ENCODE measurements around the gene CPNE5.

The CPNE5 gene

GRCh38 chr6:36754582-36755434 lies 84.4 kb downstream of the CPNE5 start:
- DNase-seq (ENCODE audit: low read depth) = no peak

GRCh38 chr6:36753671-36754405 lies 85.4 kb downstream of the CPNE5 start:
- no peak for DNase-seq (ENCODE audit: low read depth)
- H3K4me3 ChIP-seq (ENCODE audit: low read depth, low read length) = no peak overlapping the region
- no peak for TF ChIP-seq CTCF (IDR thresholded peaks at IDR 0.05; ENCODE audit: control insufficient read depth, extremely low read depth, insufficient read depth)

More at GRCh38 chr6:36754582-36755434, 84.4 kb downstream of the CPNE5 start:
- no peak overlapping the region for H3K4me3 ChIP-seq (ENCODE audit: low read depth, low read length)
- TF ChIP-seq CTCF (IDR thresholded peaks at IDR 0.05; ENCODE audit: control insufficient read depth, extremely low read depth, insufficient read depth) = no peak

GRCh38 chr6:36752886-36753506 lies 86.2 kb downstream of the CPNE5 start:
- DNase-seq (ENCODE audit: low read depth) = no peak
- H3K4me3 ChIP-seq (ENCODE audit: low read depth, low read length) = no peak overlapping the region
- TF ChIP-seq CTCF (IDR thresholded peaks at IDR 0.05; ENCODE audit: control insufficient read depth, extremely low read depth, insufficient read depth) = no peak

- peak; percentile 83 for DNase-seq (ENCODE audit: low read depth)
- H3K4me3 ChIP-seq (ENCODE audit: low read depth, low read length) = no peak overlapping the region
- TF ChIP-seq CTCF (IDR thresholded peaks at IDR 0.05; ENCODE audit: control insufficient read depth, extremely low read depth, insufficient read depth) = peak; percentile 29; the same call in 1 of the 2 replicates
These were observed 86.9 kb downstream of the CPNE5 start for GRCh38 chr6:36752187-36752885.

GRCh38 chr6:36751833-36752186 lies 87.4 kb downstream of the CPNE5 start:
- DNase-seq (ENCODE audit: low read depth) = no peak
- no peak for TF ChIP-seq CTCF (IDR thresholded peaks at IDR 0.05; ENCODE audit: control insufficient read depth, extremely low read depth, insufficient read depth)
- no peak overlapping the region for H3K4me3 ChIP-seq (ENCODE audit: low read depth, low read length)

- TF ChIP-seq CTCF (IDR thresholded peaks at IDR 0.05; ENCODE audit: control insufficient read depth, extremely low read depth, insufficient read depth) = no peak
- no peak for DNase-seq (ENCODE audit: low read depth)
These were observed 88.2 kb downstream of the CPNE5 start for GRCh38 chr6:36751091-36751490.

More at GRCh38 chr6:36751091-36751490, 88.2 kb downstream of the CPNE5 start:
- H3K4me3 ChIP-seq (ENCODE audit: low read depth, low read length) = no peak overlapping the region

All from LNCaP clone FGC (cell line).